D721Med (cell line): Measurements from ENCODE around the gene HDAC10.

Experiments used
- DNase-seq: peaks from one replicate; pipeline ENCODE4 v3.0.0; 2011; ENCODE audit warnings: low spot score; ENCODE audit not compliant: insufficient read length
- FAIRE-seq: peaks from 2 replicates; lab custom pipeline; 2011; peaks lifted over from hg19 to GRCh38; lab: Jason Lieb, UNC
- TF ChIP-seq, protein P1 (sequence below): IDR thresholded peaks from 2 replicates; pipeline ENCODE4 v1.5.1; 2012; ENCODE audit warnings: mild to moderate bottlenecking, control low read depth; ENCODE audit not compliant: insufficient read depth; ENCODE audit errors: missing control alignments

Gene HDAC10

DNA sequence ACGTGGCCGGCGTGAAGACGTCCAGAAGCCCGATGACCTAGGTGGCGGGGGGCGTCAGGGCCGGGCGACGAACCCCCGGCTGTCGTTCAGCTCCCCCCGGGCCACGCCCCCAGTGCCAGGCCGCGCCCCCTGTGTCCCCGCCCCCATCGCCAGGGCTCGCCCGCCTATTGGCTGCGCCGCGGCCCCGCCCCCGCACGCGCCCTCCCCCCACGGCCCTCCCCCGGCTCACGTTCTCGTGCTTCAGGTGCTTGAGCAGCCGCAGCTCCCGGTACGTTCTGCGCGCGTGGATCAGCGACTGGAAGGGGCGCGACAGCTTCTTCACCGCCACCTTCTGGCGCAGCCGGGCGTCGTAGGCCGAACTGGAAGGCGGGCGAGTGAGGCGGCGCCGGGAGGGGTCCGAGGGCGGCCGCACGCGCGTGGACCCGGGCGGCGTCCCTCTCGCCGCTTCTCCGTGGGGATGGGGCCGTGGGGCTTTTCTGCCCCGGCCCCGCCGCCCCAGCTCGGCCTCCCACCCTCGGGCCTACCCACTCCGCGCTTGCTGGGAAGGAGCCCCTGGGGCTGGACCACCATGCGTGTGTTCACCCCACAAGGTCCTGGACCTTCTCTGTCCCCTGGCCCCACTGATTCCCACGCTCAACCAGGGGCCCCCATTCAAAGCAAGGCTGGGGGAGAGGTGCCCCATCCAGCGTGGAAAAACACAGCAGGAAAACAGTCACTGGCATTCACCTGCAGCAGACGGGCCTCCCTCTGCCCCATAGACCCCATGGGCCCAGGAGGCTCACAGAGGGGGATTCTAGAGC, 16.7 kb upstream of the HDAC10 start:
- DNase-seq: no peak
- TF ChIP-seq, protein P1, sequence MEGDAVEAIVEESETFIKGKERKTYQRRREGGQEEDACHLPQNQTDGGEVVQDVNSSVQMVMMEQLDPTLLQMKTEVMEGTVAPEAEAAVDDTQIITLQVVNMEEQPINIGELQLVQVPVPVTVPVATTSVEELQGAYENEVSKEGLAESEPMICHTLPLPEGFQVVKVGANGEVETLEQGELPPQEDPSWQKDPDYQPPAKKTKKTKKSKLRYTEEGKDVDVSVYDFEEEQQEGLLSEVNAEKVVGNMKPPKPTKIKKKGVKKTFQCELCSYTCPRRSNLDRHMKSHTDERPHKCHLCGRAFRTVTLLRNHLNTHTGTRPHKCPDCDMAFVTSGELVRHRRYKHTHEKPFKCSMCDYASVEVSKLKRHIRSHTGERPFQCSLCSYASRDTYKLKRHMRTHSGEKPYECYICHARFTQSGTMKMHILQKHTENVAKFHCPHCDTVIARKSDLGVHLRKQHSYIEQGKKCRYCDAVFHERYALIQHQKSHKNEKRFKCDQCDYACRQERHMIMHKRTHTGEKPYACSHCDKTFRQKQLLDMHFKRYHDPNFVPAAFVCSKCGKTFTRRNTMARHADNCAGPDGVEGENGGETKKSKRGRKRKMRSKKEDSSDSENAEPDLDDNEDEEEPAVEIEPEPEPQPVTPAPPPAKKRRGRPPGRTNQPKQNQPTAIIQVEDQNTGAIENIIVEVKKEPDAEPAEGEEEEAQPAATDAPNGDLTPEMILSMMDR: no peak
- no peak for FAIRE-seq

DNA sequence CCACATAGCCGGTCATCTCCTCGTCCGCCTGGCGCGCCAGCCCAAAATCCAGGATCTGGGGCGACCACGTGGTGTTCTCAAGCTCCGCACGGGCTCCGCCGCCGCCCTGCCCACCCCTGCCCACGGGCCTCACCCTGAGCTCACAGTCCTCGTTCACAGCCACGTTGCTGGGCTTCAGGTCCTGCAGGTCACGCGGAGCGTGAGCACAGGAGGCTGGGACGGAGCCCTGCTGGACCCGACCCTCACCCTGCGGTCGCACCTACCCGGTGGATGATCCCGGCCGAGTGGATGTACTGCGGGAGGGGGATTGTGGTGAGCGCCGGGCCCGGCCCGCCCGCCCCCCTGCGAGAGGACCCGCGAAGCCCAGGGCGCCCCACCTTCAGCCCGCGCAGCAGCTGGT, 15.9 kb upstream of the HDAC10 start:
- DNase-seq (no peak), FAIRE-seq (no peak)
- TF ChIP-seq, protein P1: no peak

DNA sequence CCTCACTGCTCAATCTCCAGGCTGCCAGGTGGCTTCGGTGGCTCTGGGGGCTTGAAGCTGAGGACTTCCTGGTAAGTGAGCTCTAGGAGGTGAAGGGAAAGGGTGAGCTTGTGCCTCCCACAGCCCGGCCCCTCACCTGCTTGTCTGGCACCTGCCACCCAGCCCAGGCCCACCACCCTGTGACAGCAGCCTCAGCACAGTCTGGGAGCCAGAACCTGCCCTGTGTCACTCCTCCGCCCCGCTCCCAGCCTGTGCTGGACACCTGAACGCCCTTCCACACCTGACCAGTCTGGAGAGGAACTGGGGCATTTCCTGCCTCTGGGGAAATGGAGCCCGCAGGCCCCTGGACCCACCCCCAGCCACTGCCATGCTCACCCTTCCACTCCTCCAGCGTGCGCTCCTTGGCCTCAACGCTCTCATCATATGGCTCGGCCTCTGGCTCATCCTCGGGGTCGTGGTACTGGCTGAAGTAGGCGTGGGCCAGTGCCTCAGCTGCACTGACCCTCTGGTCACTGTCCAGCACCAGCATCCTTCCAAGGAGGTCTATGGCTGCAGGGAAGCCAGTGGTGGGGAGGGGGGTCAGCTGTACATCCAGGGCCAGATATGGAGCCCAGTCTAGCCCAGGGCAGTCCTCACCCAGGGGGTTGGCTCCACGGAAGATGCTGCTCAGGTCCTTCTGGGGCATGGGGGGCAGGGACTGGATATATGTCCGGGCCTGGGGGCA, 14.0 kb upstream of the HDAC10 start:
- FAIRE-seq: no peak
- TF ChIP-seq, protein P1: no peak

DNA sequence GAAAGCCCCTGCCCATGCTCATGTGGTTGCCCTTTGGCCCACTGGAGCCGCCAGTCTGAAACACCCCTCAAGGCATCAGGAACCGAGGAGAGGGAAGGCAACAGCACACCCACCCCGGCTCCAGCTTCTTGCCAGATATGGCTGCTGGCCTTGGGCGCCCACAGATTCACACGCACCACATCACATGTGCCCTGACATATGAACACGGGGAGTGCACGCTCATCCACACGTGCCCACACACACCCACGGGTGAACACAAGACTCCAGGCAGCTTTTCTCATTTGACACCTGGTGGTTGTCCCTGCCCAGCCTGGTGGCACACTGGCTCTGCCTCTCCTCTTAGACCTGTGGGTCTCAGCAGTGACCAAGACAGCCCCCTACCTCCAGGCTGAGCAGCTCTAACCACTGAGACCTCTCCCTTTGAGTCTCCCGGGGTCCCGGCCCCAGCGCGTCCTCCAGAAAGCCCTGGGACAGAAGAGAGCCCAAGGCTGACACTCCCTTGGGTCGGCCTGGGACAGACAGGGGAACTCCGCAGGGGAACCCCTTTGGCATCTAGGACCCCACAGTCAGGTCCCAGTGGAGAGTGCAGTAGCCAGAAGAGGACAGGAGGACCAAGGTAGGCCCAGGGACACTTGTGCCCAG, 13.2 kb upstream of the HDAC10 start:
- FAIRE-seq (no peak), DNase-seq (no peak)
- TF ChIP-seq, protein P1: no peak

More for the DNA sequence above, 14.0 kb upstream of the HDAC10 start:
- DNase-seq: no peak

DNA sequence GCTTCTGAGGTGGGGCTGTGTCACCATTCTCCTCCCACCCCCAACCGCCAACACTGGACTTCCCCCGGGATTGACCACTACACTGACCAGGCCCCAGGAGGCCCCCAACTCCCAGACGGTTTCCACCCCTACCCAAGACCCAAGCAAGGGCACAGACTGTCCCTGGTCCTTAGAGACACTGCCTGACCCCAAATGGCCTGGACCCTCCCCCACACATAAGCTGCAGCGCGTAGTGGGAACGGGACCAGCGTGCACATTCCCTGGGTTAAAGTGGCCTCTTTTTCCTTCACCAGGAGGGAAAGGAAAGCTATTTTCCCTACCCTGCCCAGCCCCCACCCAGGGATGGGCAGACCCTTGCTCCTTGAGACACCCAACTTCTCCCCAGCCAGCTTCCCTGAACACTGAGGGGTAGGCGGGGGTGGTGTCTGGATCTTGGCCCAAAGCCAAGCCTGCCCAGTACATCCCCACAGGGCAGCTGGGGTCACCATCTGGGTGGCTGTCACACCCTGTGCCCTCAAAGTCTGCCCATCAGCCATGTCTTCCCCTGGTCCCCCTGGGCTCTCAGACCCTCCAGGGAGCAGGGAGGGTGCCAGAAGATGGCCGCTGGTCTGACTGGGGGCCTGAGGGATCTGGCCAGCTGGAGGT, 12.0 kb upstream of the HDAC10 start:
- no peak for DNase-seq
- TF ChIP-seq, protein P1: no peak
- no peak for FAIRE-seq

DNA sequence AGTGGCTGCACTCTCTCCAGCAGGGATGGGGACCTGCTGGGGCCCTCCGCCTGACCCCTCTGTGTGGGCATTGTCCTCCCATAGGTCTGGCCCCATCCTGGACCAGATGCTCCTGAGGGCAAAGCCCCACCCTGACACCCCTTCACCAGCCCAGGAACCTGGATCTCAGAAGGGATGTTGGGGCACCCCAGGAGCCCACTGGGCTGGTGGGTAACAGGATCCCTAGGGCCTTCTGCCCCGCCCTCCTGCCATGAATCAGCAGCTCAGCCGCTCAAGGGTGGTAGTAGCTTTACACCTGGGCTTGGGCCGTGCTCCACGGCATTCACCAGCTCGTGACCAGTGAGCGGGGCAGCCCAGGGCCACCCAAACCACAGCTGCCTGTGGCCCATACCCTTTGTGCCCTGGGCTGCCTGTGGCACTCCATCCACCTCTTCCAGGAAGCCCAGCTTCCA, 11.4 kb upstream of the HDAC10 start:
- TF ChIP-seq, protein P1: no peak
- DNase-seq (no peak), FAIRE-seq (no peak)
